Neutrophil (primary cell): ENCODE results near the gene MIF4GD.
"Not testable (repeated sequence)": the region's sequence is repeated elsewhere in the genome, so short reads cannot be mapped to it uniquely, and the experiment has no call there.

Experiments used
- H3K27ac ChIP-seq: fragments of 200-600 bp; sonication (generic); 2 replicates; pipeline ENCODE4 v1.5.1; 2016; ENCODE audit warnings: mild to moderate bottlenecking, moderate library complexity
- H3K27me3 ChIP-seq: fragments of 200-600 bp; sonication (generic); 2 replicates; pipeline ENCODE4 v1.6.0; 2016; ENCODE audit warnings: mild to moderate bottlenecking
- H3K36me3 ChIP-seq: fragments of 200-600 bp; sonication (generic); 2 replicates; pipeline ENCODE4 v1.5.1; 2017
- H3K4me1 ChIP-seq, 2 experiments: fragments of 200-600 bp in 1 of 2; sonication (generic) in 1 of 2; 1 replicate in 1 of 2; 2 replicates in 1 of 2; pipeline versions ENCODE4 v1.5.1 to v1.6.1; 2013 to 2016; ENCODE audit warnings: low read depth in 1 of 2, low read length in 1 of 2, mild to moderate bottlenecking in 1 of 2, moderate library complexity in 1 of 2; ENCODE audit not compliant: control insufficient read depth in 1 of 2, insufficient read depth in 1 of 2
- H3K4me3 ChIP-seq, 2 experiments: fragments of 200-600 bp in 1 of 2; sonication (generic) in 1 of 2; 1 replicate in 1 of 2; 2 replicates in 1 of 2; pipeline ENCODE4 v1.5.1; 2013 to 2016; ENCODE audit warnings: low read depth in 1 of 2, low read length in 1 of 2, mild to moderate bottlenecking in 1 of 2, moderate library complexity in 1 of 2
- H3K9me3 ChIP-seq: fragments of 200-600 bp; sonication (generic); 2 replicates; pipeline ENCODE4 v1.5.1; 2016
- CTCF ChIP-seq: fragments of 200-600 bp; sonication (generic); IDR thresholded peaks from 2 replicates; pipeline ENCODE4 v1.5.1; 2016; ENCODE audit warnings: antibody characterized with exemption

MIF4GD gene

GRCh38 chr17:75307957-75308731, 37.1 kb upstream of the MIF4GD start:
- Histone ChIP-seq H3K27ac (peak overlapping the region; percentile 96), H3K27me3 (no peaks in the 10 kb centered on the region), H3K9me3 (no peaks in the 10 kb centered on the region), H3K4me3 (peak overlapping the region; percentile 32 to 45), H3K36me3 (no peaks in the 10 kb centered on the region), H3K4me1 (peaks cover 61 to 66% of the 10 kb centered on the region in 2 experiments)
- TF ChIP-seq CTCF = no peak

DNA sequence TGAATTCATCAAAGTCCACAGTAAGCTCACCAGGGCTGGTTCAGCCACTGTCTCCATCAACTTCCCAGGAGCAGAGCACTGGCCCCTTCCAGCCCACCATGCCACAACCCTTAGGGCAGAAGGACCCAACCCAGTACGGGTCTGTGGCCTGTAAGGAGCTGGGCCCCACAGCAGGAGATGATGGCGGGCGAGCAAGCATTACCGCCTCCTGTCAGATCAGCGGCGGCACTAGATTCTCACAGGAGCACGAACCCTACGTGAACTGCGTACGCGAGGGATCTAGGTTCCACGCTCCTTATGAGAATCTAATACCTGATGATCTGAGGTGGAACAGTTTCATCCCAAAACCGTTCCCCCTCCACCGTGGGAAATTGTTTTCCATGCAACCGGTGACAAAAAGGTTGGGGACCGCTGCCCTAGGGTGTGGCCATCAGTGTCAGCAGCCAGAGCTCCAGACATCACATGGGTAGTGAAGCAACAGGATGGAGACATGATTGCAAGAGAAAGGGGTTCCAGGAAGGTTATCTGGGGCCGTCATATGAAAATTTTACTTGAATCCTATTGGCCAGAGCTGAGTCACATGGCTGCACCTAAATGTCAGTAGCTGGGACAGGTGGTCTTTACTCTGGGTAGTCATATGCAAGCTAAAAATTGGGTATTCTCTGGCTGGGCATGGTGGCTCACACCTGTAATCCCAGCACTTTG, 30.6 kb upstream of the MIF4GD start:
- TF ChIP-seq CTCF = no peak
- Histone ChIP-seq H3K9me3 (no peaks in the 10 kb centered on the region), H3K27me3 (no peaks in the 10 kb centered on the region), H3K36me3 (no peaks in the 10 kb centered on the region), H3K4me1 (peaks cover 38 to 43% of the 10 kb centered on the region in 2 experiments), H3K4me3 (peak overlapping the region in 1 of 2 experiments; percentile 29), H3K27ac (peak overlapping the region; percentile 31)

- Histone ChIP-seq H3K4me1 (peaks cover 43 to 49% of the 10 kb centered on the region in 2 experiments), H3K36me3 (no peaks in the 10 kb centered on the region), H3K27ac (peak overlapping the region; percentile 31), H3K27me3 (no peaks in the 10 kb centered on the region), H3K4me3 (peak overlapping the region in 1 of 2 experiments; percentile 29), H3K9me3 (no peaks in the 10 kb centered on the region)
- no peak for TF ChIP-seq CTCF
These were observed 30.0 kb upstream of the MIF4GD start for GRCh38 chr17:75301049-75301448.

DNA sequence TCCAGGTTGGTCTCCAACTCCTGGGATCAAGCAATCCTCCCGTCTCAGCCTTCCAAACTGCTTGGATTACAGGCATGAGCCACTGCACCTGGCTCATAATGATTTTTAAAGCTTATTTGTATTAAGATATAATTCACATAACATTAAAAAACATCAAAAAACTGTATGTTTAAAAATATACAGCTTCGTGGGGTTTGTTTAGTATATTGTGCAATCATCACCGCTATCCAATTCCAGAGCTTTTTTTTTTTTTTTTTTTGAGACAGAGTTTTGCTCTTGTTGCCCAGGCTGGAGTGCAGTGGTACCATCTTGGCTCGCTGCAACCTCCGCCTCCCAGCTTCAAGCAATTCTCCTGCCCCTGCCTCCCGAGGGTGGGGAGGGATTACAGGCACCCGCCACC, 29.2 kb upstream of the MIF4GD start:
- H3K27me3 ChIP-seq = no peaks in the 10 kb centered on the region
- peaks cover 51 to 54% of the 10 kb centered on the region in 2 experiments for H3K4me1 ChIP-seq
- no peak overlapping the region for H3K27ac ChIP-seq
- H3K4me3 ChIP-seq = no peak overlapping the region
- TF ChIP-seq CTCF = no peak
- H3K36me3 ChIP-seq = no peaks in the 10 kb centered on the region
- no peaks in the 10 kb centered on the region for H3K9me3 ChIP-seq

- Histone ChIP-seq H3K36me3 (no peaks in the 10 kb centered on the region), H3K4me1 (peaks cover 43 to 59% of the 10 kb centered on the region in 2 experiments), H3K27me3 (no peaks in the 10 kb centered on the region), H3K27ac (peak overlapping the region; percentile 96), H3K4me3 (peak overlapping the region; percentile 19 to 23), H3K9me3 (no peaks in the 10 kb centered on the region)
- TF ChIP-seq CTCF = no peak
These were observed 24.4 kb upstream of the MIF4GD start for GRCh38 chr17:75295201-75296158.

- H3K36me3 ChIP-seq, H3K9me3 ChIP-seq, H3K27me3 ChIP-seq, H3K4me3 ChIP-seq: not testable (repeated sequence)
- H3K4me1 ChIP-seq = peaks cover 54 to 67% of the 10 kb centered on the region in 2 experiments
- H3K27ac ChIP-seq = peak overlapping the region; percentile 39
These were observed 21.9 kb upstream of the MIF4GD start for GRCh38 chr17:75292810-75293448.
